ENCODE measurements around the gene UBL4B. TPM values are rescaled to one million over a fixed set of nuclear protein-coding genes. Genes with fewer than 3 reads are reported as not detected.

Gene UBL4B
- total and polyA plus RNA-seq, 2 experiments from 2014 or later: not detected

DNA sequence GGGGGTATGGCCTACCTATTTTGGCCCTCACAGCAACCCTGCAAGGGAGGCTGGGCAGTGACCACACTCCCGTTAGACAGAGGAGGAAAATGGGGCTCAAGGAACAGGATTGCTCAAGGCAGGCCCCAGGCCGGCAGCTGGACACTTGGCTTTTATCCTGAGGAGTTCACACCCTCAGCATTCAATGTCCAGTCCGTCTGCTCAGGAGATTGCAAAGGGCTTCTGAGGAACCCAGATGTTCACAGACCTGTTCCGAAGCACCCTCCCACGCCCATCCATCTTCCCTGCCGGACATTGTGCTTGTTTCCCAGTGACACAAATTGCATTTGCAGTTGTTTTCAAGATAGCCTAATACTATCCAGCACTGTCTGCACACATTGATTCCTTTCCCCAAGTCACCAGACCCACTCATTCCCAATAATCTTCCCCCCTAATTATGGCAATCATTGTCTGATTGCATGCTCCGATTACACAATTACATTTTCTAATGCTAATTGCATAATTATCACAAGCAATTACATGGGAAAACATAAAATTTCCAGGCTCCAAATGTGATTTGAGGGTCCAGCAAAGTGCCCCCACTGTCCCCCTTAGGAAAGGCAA lies 4.3 kb upstream of the UBL4B start:
- Histone ChIP-seq H2AFZ (no peak overlapping the region), H3K36me3 (replicated peaks; ENCODE audit: insufficient read depth, low read depth) (no peaks in the 10 kb centered on the region), H3K79me2 (no peaks in the 10 kb centered on the region), H3K4me2 (no peak overlapping the region), H4K20me1 (ENCODE audit: insufficient read depth, poor library complexity, severe bottlenecking) (no peaks in the 10 kb centered on the region), H3K4me3 (no peak overlapping the region), H3K27ac (no peak overlapping the region), H3K9me2 (replicated peaks; ENCODE audit: insufficient read depth) (no peaks in the 10 kb centered on the region), H3K9me3 (ENCODE audit: low read depth) (no peaks in the 10 kb centered on the region), H3K27me3 (no peaks in the 10 kb centered on the region), H3K4me1 (ENCODE audit: insufficient read depth) (no peaks in the 10 kb centered on the region)
- 56% methylated on average over 7 of the region's 7 CpGs for WGBS (ENCODE audit: low lambda C conversion rate, missing lambda C conversion rate)
- TF ChIP-seq, protein P1, sequence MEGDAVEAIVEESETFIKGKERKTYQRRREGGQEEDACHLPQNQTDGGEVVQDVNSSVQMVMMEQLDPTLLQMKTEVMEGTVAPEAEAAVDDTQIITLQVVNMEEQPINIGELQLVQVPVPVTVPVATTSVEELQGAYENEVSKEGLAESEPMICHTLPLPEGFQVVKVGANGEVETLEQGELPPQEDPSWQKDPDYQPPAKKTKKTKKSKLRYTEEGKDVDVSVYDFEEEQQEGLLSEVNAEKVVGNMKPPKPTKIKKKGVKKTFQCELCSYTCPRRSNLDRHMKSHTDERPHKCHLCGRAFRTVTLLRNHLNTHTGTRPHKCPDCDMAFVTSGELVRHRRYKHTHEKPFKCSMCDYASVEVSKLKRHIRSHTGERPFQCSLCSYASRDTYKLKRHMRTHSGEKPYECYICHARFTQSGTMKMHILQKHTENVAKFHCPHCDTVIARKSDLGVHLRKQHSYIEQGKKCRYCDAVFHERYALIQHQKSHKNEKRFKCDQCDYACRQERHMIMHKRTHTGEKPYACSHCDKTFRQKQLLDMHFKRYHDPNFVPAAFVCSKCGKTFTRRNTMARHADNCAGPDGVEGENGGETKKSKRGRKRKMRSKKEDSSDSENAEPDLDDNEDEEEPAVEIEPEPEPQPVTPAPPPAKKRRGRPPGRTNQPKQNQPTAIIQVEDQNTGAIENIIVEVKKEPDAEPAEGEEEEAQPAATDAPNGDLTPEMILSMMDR (IDR thresholded peaks at IDR 0.05; ENCODE audit: poor library complexity): no peak
- TF ChIP-seq EZH2phosphoT487 (IDR thresholded peaks at IDR 0.05; ENCODE audit: low read depth, severe bottlenecking, unreplicated experiment) (no peak), EZH2 (IDR thresholded peaks at IDR 0.05; ENCODE audit: borderline replicate concordance) (no peak)
- no peak for DNase-seq (ENCODE audit: low spot score)

DNA sequence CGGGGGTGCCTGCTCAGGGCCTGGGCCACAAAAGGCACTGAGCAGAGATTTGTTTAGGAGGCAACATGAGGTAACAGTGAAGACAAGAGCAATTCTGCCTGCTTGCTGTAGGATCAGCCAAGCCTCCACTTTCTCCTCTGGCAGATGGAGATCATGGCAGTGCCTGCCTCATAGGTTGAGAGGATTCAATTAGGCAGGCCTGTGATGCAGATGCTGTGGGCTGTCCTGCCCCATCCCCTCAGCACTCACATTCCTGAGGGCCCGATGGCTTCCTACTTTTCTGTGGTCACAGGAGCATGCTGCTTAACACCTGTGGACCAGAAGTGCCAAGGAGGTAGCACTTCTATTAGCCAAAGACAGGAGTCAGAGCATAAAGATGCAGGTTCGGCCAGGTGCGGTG lies 1.2 kb upstream of the UBL4B start:
- H3K27ac ChIP-seq: no peak overlapping the region
- no peak overlapping the region for H2AFZ ChIP-seq
- H3K9me3 ChIP-seq (ENCODE audit: low read depth): no peaks in the 10 kb centered on the region
- no peaks in the 10 kb centered on the region for H4K20me1 ChIP-seq (ENCODE audit: insufficient read depth, poor library complexity, severe bottlenecking)
- H3K36me3 ChIP-seq (replicated peaks; ENCODE audit: insufficient read depth, low read depth): no peaks in the 10 kb centered on the region
- H3K79me2 ChIP-seq: no peaks in the 10 kb centered on the region
- no peaks in the 10 kb centered on the region for H3K9me2 ChIP-seq (replicated peaks; ENCODE audit: insufficient read depth)
- DNase-seq (ENCODE audit: low spot score): no peak
- TF ChIP-seq EZH2 (IDR thresholded peaks at IDR 0.05; ENCODE audit: borderline replicate concordance) (no peak), EZH2phosphoT487 (IDR thresholded peaks at IDR 0.05; ENCODE audit: low read depth, severe bottlenecking, unreplicated experiment) (no peak)
- TF ChIP-seq, protein P1 (IDR thresholded peaks at IDR 0.05; ENCODE audit: poor library complexity): no peak
- WGBS (ENCODE audit: low lambda C conversion rate, missing lambda C conversion rate): 69% methylated on average over 4 of the region's 4 CpGs
- no peak overlapping the region for H3K4me3 ChIP-seq
- no peak overlapping the region for H3K4me2 ChIP-seq
- H3K27me3 ChIP-seq: peaks cover 6% of the 10 kb centered on the region
- no peaks in the 10 kb centered on the region for H3K4me1 ChIP-seq (ENCODE audit: insufficient read depth)

DNA sequence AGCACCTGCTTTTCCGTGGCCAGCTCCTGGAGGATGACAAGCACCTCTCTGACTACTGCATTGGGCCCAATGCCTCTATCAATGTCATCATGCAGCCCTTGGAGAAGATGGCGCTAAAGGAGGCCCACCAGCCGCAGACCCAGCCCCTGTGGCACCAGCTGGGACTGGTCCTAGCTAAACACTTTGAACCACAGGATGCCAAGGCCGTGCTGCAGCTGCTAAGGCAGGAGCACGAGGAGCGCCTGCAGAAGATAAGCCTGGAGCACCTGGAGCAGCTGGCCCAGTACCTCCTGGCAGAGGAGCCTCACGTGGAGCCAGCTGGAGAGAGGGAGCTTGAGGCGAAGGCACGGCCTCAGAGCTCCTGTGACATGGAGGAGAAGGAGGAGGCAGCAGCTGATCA lies 413 bp downstream of the UBL4B start:
- Histone ChIP-seq H3K27me3 (peaks cover 6% of the 10 kb centered on the region), H3K9me2 (replicated peaks; ENCODE audit: insufficient read depth) (no peaks in the 10 kb centered on the region), H3K36me3 (replicated peaks; ENCODE audit: insufficient read depth, low read depth) (no peaks in the 10 kb centered on the region), H3K79me2 (no peaks in the 10 kb centered on the region), H3K4me1 (ENCODE audit: insufficient read depth) (no peaks in the 10 kb centered on the region), H3K27ac (no peak overlapping the region), H2AFZ (no peak overlapping the region), H3K4me2 (no peak overlapping the region), H3K4me3 (no peak overlapping the region), H4K20me1 (ENCODE audit: insufficient read depth, poor library complexity, severe bottlenecking) (no peaks in the 10 kb centered on the region), H3K9me3 (ENCODE audit: low read depth) (no peaks in the 10 kb centered on the region)
- TF ChIP-seq EZH2phosphoT487 (IDR thresholded peaks at IDR 0.05; ENCODE audit: low read depth, severe bottlenecking, unreplicated experiment): no peak
- TF ChIP-seq EZH2 (IDR thresholded peaks at IDR 0.05; ENCODE audit: borderline replicate concordance): no peak
- TF ChIP-seq, protein P1 (IDR thresholded peaks at IDR 0.05; ENCODE audit: poor library complexity): no peak
- 82% methylated on average over 9 of the region's 9 CpGs for WGBS (ENCODE audit: low lambda C conversion rate, missing lambda C conversion rate)
- no peak for DNase-seq (ENCODE audit: low spot score)
